ENCODE results near the gene PLCD3.

DNA sequence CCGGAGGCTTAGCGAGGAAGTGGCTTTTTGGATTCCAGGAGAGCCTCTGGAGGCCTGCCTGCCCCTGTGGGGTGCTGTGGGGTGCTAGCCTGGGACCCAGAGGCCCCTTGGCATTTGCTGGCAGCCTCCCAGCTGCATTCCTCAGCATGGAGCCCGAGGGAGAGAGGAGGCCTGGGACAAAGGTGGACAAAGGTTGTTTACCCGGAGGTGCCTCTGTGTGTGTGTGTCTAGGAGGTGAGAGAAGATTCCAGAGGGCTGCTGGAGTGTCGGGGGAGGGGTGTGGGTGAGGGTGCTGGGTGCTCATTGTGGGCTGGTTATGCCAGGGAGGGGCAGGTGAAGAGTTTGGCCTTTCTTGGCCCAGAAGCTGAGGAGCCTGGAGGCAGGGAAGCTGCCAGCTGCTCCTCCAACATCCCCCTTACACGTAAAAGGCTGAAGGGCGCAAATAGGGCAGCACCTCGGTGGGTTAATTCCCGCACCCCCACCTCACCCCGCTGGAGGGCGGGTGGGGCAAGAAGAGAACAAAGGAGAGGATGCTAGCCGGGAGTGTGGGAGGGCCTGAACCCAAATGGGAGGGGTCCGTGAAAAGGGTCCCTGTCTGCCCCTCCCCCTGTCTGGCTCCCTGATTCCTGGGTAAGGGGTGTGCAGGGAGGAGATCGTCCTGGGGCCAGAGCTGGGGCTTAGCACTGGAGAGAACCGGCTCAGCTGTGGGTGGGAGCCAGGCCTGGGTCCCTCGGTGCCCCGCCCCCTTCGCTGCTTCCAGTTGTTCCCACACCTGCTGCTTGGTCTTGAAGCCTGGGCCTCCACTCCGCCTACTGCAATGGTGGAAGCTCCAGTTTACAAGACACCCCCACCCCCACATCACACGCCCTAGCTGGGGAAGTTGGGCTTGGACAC, 39.3 kb upstream of the PLCD3 start:
- TF ChIP-seq ZNF780A (CRISPR knock-in tag; IDR thresholded peaks at IDR 0.05) = no peak
- no peak for TF ChIP-seq SMC3 (conservative IDR thresholded peaks at IDR 0.05; ENCODE audit: insufficient read depth, low read depth, low read length)
- TF ChIP-seq, protein P1, sequence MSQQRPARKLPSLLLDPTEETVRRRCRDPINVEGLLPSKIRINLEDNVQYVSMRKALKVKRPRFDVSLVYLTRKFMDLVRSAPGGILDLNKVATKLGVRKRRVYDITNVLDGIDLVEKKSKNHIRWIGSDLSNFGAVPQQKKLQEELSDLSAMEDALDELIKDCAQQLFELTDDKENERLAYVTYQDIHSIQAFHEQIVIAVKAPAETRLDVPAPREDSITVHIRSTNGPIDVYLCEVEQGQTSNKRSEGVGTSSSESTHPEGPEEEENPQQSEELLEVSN (IDR thresholded peaks at IDR 0.05; ENCODE audit: borderline replicate concordance in 1 of 2, extremely low read depth in 1 of 2, insufficient read depth in 1 of 2, insufficient read length in 1 of 2, low read depth in 1 of 2, low read length in 1 of 2, poor library complexity in 1 of 2, severe bottlenecking in 1 of 2) = no peak
- TF ChIP-seq POLR2AphosphoS5 (IDR thresholded peaks at IDR 0.05; ENCODE audit: control insufficient read depth, insufficient read depth, low read depth, low read length) = no peak
- TF ChIP-seq, protein P2, sequence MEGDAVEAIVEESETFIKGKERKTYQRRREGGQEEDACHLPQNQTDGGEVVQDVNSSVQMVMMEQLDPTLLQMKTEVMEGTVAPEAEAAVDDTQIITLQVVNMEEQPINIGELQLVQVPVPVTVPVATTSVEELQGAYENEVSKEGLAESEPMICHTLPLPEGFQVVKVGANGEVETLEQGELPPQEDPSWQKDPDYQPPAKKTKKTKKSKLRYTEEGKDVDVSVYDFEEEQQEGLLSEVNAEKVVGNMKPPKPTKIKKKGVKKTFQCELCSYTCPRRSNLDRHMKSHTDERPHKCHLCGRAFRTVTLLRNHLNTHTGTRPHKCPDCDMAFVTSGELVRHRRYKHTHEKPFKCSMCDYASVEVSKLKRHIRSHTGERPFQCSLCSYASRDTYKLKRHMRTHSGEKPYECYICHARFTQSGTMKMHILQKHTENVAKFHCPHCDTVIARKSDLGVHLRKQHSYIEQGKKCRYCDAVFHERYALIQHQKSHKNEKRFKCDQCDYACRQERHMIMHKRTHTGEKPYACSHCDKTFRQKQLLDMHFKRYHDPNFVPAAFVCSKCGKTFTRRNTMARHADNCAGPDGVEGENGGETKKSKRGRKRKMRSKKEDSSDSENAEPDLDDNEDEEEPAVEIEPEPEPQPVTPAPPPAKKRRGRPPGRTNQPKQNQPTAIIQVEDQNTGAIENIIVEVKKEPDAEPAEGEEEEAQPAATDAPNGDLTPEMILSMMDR (IDR thresholded peaks at IDR 0.05 in 2 of 3, conservative IDR thresholded peaks at IDR 0.05 in 1 of 3; ENCODE audit: insufficient read depth in 2 of 3, low read depth in 1 of 3, low read length in 3 of 3) = no peak
- no peak for TF ChIP-seq FOXA3 (CRISPR knock-in tag; conservative IDR thresholded peaks at IDR 0.05 in 1 of 2, IDR thresholded peaks at IDR 0.05 in 1 of 2)
- TF ChIP-seq CHD2 (IDR thresholded peaks at IDR 0.05; ENCODE audit: low read depth, low read length) = no peak
- TF ChIP-seq MXI1 (IDR thresholded peaks at IDR 0.05; ENCODE audit: low read depth, low read length) = no peak
- TF ChIP-seq RAD21 (CRISPR knock-in tag; conservative IDR thresholded peaks at IDR 0.05 in 1 of 2, IDR thresholded peaks at IDR 0.05 in 1 of 2) = no peak
- TF ChIP-seq TAF1 (IDR thresholded peaks at IDR 0.05; ENCODE audit: control insufficient read depth, extremely low read depth, insufficient read depth, low read length, severe bottlenecking) = no peak
- TF ChIP-seq EP300 (IDR thresholded peaks at IDR 0.05; ENCODE audit: low read length) = no peak

Data from K562 (cell line).